GM12874 (cell line): ENCODE data around the gene RSRC1.

Source experiments
- TF ChIP-seq, protein P1 (sequence below): IDR thresholded peaks from 2 replicates; pipeline ENCODE4 v1.5.1; 2011; ENCODE audit warnings: low read depth, mild to moderate bottlenecking, control low read depth, low read length, moderate library complexity; ENCODE audit not compliant: insufficient read depth

The RSRC1 gene

DNA sequence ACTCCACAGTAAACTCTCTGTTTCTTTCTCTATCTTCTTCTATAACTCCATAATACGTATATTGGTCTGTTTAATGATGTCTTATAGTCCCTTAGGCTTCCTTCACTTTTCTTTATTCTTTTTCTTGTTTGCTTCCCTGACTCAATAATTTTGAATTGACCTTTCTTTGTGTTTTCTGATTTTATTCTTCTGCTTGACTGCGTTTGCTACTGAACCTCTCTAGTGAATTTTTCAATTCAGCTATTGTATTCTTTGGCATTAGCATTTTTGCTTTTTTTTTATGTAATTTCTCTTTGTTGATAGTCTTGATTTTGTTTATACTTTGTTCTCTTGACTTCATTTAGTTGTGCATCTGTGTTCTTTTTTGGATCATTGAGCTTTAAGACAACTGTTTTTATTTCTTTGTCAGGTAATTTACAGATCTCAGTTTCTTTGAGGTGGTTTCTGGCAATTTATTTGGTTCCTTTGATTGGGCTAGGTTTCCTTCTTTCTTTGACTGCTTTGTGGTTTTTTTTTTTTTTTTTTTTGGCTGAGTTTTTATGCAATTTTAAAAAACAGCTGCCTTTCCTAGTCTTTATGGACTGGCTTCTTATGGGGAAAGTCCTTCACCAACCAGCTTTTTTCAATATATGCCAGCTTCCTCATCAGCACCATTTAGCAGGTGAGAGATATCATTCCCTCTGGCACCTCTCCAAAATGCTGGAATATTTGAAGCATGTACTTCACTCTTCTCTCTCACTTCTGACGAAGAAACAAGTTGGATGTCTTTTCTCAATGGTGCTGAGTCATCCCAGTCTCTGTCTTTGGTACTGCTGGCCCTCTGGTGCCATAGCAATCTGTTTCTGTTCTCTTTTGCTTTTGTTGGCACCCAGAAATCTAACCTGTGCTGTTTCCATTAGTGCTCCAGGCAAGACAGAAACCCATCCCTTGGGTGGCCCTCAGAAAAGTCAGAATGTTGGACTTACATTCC is 17.6 kb downstream of the RSRC1 start:
- TF ChIP-seq, protein P1, sequence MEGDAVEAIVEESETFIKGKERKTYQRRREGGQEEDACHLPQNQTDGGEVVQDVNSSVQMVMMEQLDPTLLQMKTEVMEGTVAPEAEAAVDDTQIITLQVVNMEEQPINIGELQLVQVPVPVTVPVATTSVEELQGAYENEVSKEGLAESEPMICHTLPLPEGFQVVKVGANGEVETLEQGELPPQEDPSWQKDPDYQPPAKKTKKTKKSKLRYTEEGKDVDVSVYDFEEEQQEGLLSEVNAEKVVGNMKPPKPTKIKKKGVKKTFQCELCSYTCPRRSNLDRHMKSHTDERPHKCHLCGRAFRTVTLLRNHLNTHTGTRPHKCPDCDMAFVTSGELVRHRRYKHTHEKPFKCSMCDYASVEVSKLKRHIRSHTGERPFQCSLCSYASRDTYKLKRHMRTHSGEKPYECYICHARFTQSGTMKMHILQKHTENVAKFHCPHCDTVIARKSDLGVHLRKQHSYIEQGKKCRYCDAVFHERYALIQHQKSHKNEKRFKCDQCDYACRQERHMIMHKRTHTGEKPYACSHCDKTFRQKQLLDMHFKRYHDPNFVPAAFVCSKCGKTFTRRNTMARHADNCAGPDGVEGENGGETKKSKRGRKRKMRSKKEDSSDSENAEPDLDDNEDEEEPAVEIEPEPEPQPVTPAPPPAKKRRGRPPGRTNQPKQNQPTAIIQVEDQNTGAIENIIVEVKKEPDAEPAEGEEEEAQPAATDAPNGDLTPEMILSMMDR = no peak

DNA sequence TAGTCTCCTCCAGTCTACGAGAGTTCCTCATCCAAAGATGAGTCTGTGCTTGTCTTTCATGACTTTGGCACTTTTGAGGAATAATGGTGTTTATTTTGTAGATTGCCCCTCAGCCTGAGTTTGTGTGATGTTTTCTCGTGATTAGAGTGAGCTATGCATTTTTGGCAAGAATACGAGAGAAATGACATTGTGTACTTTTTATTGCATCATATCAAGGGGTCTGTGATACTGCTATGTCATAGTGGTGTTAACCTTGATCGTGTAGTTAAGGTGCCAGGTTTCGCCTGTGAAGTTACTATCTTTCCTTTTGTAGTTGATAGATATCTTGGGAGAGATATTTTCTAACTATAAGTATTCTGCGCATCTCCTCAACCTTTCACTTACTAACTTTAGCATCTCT is 18.9 kb downstream of the RSRC1 start:
- TF ChIP-seq, protein P1 = no peak

DNA sequence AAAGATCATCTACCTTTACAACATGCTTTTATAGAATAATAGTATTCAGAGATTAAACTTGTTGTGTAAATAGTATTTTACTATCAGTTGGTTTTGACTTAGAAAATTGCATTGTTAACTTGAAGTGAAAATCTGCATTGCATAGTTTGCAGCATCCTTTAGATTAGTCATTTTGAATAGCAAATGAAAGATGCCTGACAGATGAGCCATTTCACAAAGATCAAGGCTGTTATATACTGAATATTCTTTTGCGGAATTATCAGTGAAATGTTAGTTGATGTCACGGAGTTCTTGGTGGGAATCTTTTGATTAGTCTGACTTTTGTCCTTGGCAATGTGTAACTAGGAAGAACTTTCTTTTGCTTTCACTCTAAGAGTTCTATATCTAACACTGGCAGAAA is 24.5 kb downstream of the RSRC1 start:
- TF ChIP-seq, protein P1 = no peak

DNA sequence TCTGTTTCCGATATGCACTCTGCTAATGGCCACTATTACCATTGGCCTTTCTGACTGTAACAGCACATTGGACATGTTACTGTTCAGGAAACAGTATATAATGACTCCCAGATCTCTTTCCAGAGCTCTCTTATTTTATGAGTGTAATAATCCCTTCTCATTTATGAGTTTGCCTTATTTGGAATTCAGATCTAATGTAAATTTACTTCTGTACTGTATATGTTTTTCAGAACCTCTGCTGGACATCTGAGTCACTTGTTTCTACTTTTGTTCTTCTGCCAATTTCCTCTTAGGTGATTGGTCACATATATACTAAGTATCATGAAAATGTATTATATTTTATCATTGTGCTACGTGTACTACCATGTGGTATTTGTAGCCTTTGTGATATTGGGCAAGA is 30.5 kb downstream of the RSRC1 start:
- TF ChIP-seq, protein P1 = no peak

DNA sequence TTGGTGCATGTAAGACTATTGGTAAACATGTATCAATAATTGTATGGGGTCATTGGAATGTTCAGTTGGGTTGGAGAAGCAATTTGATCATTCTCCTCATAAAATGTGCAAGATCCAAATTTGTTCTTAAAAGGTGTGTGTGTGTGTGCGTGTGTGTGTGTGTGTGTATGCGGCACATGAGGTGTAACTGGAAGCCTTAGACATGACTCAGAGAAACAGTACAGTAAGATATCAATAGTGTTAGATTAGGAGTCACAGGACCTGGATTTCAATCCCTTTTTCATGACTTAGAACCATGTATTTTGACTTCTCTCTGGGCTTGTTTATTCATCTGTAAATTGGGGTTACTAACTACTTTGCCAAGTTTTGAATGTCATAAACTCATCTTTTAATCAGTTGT is 38.3 kb downstream of the RSRC1 start:
- TF ChIP-seq, protein P1 = no peak

DNA sequence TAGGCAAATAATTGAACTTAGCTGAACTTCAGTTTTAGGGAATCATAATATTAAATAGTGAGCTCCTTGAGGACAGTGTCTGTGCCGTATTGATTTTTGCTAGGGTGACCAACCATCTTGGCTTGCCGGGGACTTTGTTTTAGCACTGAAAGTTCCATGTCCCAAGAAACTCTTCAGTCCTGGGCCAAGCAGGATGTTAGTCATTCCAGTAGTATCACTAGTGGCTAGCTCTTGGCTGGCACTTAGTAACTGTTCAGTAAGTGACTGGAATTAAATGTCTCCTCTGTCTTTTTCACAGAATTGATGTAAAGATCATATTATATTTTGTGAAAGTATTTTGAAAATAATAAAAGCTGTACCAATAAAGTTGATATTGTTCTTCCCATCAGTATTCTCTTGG is 42.3 kb downstream of the RSRC1 start:
- TF ChIP-seq, protein P1 = no peak

DNA sequence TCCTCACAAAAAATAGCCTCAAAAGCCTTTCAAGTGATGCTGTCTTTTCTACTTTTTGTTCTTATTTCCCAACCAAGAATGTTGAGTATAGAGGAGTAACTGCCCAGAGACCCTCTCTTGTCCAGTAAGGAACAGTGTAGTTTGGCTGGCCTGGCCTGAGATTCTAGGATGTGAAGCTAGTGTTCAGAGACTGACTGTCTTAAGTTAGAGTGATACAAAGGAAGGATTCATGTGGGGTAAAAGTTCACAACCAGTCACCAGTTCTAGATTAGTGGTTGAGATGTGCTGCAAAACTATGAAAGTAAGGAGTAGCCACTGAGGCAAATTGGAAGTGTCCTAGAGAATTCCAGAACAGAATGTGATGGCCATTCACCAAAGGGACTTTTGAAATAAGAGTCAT is 49.1 kb downstream of the RSRC1 start:
- TF ChIP-seq, protein P1 = no peak
